Activated T-cell treated with anti-CD3 and anti-CD28 coated beads, Interleukin-2, amount 50 U/mL, for 72 hours (primary cell): ENCODE measurements around the gene ABCB10. TPM values are rescaled to one million over a fixed set of nuclear protein-coding genes. Genes with fewer than 3 reads are reported as not detected.

Experiments used
- ATAC-seq, 2 donors: fragments of 150-1000 bp; cut with Tn5 transposase; replicated peaks in 1 of 2; 2 replicates each; pipeline ENCODE4 v1.10.0; 2021; ENCODE audit warnings: moderate library complexity in 2 of 2, mild to moderate bottlenecking in 1 of 2
- DNase-seq, 2 donors: peaks; one replicate each; pipeline ENCODE4 v3.0.0; 2021 to 2022; ENCODE audit warnings: mixed read lengths in 1 of 2
- H3K27ac Mint-ChIP-seq: one replicate; pipeline ENCODE4 v1.8.0; 2022; ENCODE audit warnings: mild to moderate bottlenecking, moderate library complexity, mixed read lengths
- H3K27me3 Mint-ChIP-seq: one replicate; pipeline ENCODE4 v1.8.0; 2022; ENCODE audit warnings: low read depth, mixed read lengths
- H3K36me3 Mint-ChIP-seq, 2 donors: one replicate each; pipeline ENCODE4 v1.8.0; 2022; ENCODE audit warnings: mixed read lengths in 2 of 2, mild to moderate bottlenecking in 1 of 2; ENCODE audit not compliant: insufficient read depth in 2 of 2
- H3K4me1 Mint-ChIP-seq: one replicate; pipeline ENCODE4 v1.8.0; 2022; ENCODE audit warnings: low read depth, mixed read lengths
- H3K4me3 Mint-ChIP-seq, 2 donors: one replicate each; pipeline ENCODE4 v1.8.0; 2022; ENCODE audit warnings: mild to moderate bottlenecking in 2 of 2, mixed read lengths in 2 of 2, moderate library complexity in 2 of 2
- H3K9me3 Mint-ChIP-seq, 2 donors: one replicate each; pipeline ENCODE4 v1.8.0; 2022; ENCODE audit warnings: mixed read lengths in 2 of 2
- total RNA-seq, 2 donors: library from RNA; stranded (reverse); gene quantifications; one replicate each; pipeline ENCODE4 v1.2.3, GENCODE V29; 2022

ABCB10 gene
- total RNA-seq, 2 donors from 2014 or later: 25.7 to 32.0 TPM

- Mint-ChIP-seq H3K27ac (no peak overlapping the region), H3K4me1 (no peaks in the 10 kb centered on the region), H3K27me3 (no peaks in the 10 kb centered on the region), H3K4me3 (no peak overlapping the region), H3K36me3 (no peaks in the 10 kb centered on the region), H3K9me3 (no peaks in the 10 kb centered on the region)
- DNase-seq (no peak), ATAC-seq (no peak)
Observed at GRCh38 chr1:229582715-229583114, 24.2 kb upstream of the ABCB10 start.

GRCh38 chr1:229582011-229582694, 23.6 kb upstream of the ABCB10 start:
- DNase-seq (no peak), ATAC-seq (no peak)
- no peak overlapping the region for H3K4me3 Mint-ChIP-seq
- H3K36me3 Mint-ChIP-seq: no peaks in the 10 kb centered on the region
- H3K4me1 Mint-ChIP-seq: no peaks in the 10 kb centered on the region
- H3K27me3 Mint-ChIP-seq: no peaks in the 10 kb centered on the region
- no peaks in the 10 kb centered on the region for H3K9me3 Mint-ChIP-seq
- no peak overlapping the region for H3K27ac Mint-ChIP-seq

GRCh38 chr1:229581485-229581884, 23.0 kb upstream of the ABCB10 start:
- no peak overlapping the region for H3K27ac Mint-ChIP-seq
- H3K36me3 Mint-ChIP-seq: no peaks in the 10 kb centered on the region
- H3K27me3 Mint-ChIP-seq: no peaks in the 10 kb centered on the region
- no peaks in the 10 kb centered on the region for H3K9me3 Mint-ChIP-seq
- H3K4me3 Mint-ChIP-seq: no peak overlapping the region
- no peaks in the 10 kb centered on the region for H3K4me1 Mint-ChIP-seq
- DNase-seq: no peak
- no peak for ATAC-seq

- H3K36me3 Mint-ChIP-seq: no peaks in the 10 kb centered on the region
- H3K27me3 Mint-ChIP-seq: no peaks in the 10 kb centered on the region
- no peak overlapping the region for H3K27ac Mint-ChIP-seq
- H3K9me3 Mint-ChIP-seq: no peaks in the 10 kb centered on the region
- H3K4me3 Mint-ChIP-seq: no peak overlapping the region
- no peaks in the 10 kb centered on the region for H3K4me1 Mint-ChIP-seq
- ATAC-seq (no peak), DNase-seq (no peak)
Observed at GRCh38 chr1:229579059-229579673, 20.7 kb upstream of the ABCB10 start.

GRCh38 chr1:229578168-229579058, 19.9 kb upstream of the ABCB10 start:
- H3K4me3 Mint-ChIP-seq: no peak overlapping the region
- no peaks in the 10 kb centered on the region for H3K4me1 Mint-ChIP-seq
- H3K36me3 Mint-ChIP-seq: no peaks in the 10 kb centered on the region
- H3K27ac Mint-ChIP-seq: peak overlapping the region; percentile 8
- H3K27me3 Mint-ChIP-seq: no peaks in the 10 kb centered on the region
- DNase-seq (no peak), ATAC-seq (no peak)
- H3K9me3 Mint-ChIP-seq: no peaks in the 10 kb centered on the region

GRCh38 chr1:229574679-229575442, 16.4 kb upstream of the ABCB10 start:
- H3K36me3 Mint-ChIP-seq: no peaks in the 10 kb centered on the region

GRCh38 chr1:229572286-229572685, 13.8 kb upstream of the ABCB10 start:
- no peak overlapping the region for H3K27ac Mint-ChIP-seq
- H3K4me3 Mint-ChIP-seq: no peak overlapping the region
- H3K4me1 Mint-ChIP-seq: no peaks in the 10 kb centered on the region
- H3K36me3 Mint-ChIP-seq: no peaks in the 10 kb centered on the region
- ATAC-seq: peak in 1 of 2 donors; percentile 60
- H3K9me3 Mint-ChIP-seq: no peaks in the 10 kb centered on the region
- no peak for DNase-seq
- H3K27me3 Mint-ChIP-seq: no peaks in the 10 kb centered on the region

More at GRCh38 chr1:229574679-229575442, 16.4 kb upstream of the ABCB10 start:
- H3K4me3 Mint-ChIP-seq: no peak overlapping the region
- no peak for ATAC-seq
- DNase-seq: no peak
- H3K9me3 Mint-ChIP-seq: no peaks in the 10 kb centered on the region
- no peaks in the 10 kb centered on the region for H3K4me1 Mint-ChIP-seq
- H3K27me3 Mint-ChIP-seq: no peaks in the 10 kb centered on the region
- no peak overlapping the region for H3K27ac Mint-ChIP-seq

GRCh38 chr1:229570891-229571516, 12.5 kb upstream of the ABCB10 start:
- DNase-seq (no peak), ATAC-seq (no peak)
- no peaks in the 10 kb centered on the region for H3K4me1 Mint-ChIP-seq
- no peak overlapping the region for H3K4me3 Mint-ChIP-seq
- no peaks in the 10 kb centered on the region for H3K9me3 Mint-ChIP-seq
- H3K27ac Mint-ChIP-seq: no peak overlapping the region
- no peaks in the 10 kb centered on the region for H3K36me3 Mint-ChIP-seq
- H3K27me3 Mint-ChIP-seq: no peaks in the 10 kb centered on the region

- ATAC-seq: no peak
- no peaks in the 10 kb centered on the region for H3K36me3 Mint-ChIP-seq
- H3K4me1 Mint-ChIP-seq: no peaks in the 10 kb centered on the region
- no peak overlapping the region for H3K4me3 Mint-ChIP-seq
- DNase-seq: no peak
- H3K9me3 Mint-ChIP-seq: no peaks in the 10 kb centered on the region
- H3K27me3 Mint-ChIP-seq: no peaks in the 10 kb centered on the region
- H3K27ac Mint-ChIP-seq: no peak overlapping the region
Observed at GRCh38 chr1:229570305-229570704, 11.8 kb upstream of the ABCB10 start.

GRCh38 chr1:229567109-229567868, 8.8 kb upstream of the ABCB10 start:
- no peak overlapping the region for H3K27ac Mint-ChIP-seq
- H3K9me3 Mint-ChIP-seq: no peaks in the 10 kb centered on the region
- no peaks in the 10 kb centered on the region for H3K36me3 Mint-ChIP-seq
- no peaks in the 10 kb centered on the region for H3K4me1 Mint-ChIP-seq
- no peak overlapping the region for H3K4me3 Mint-ChIP-seq
- DNase-seq: no peak
- H3K27me3 Mint-ChIP-seq: no peaks in the 10 kb centered on the region
- no peak for ATAC-seq

GRCh38 chr1:229563701-229564100, 5.2 kb upstream of the ABCB10 start:
- Mint-ChIP-seq H3K4me3 (no peak overlapping the region), H3K27me3 (no peaks in the 10 kb centered on the region), H3K9me3 (no peaks in the 10 kb centered on the region), H3K4me1 (peaks cover 13% of the 10 kb centered on the region), H3K36me3 (no peaks in the 10 kb centered on the region), H3K27ac (no peak overlapping the region)
- DNase-seq: no peak
- ATAC-seq: no peak

- Mint-ChIP-seq H3K4me3 (no peak overlapping the region), H3K4me1 (peaks cover 13% of the 10 kb centered on the region), H3K27ac (no peak overlapping the region), H3K27me3 (no peaks in the 10 kb centered on the region), H3K9me3 (no peaks in the 10 kb centered on the region), H3K36me3 (no peaks in the 10 kb centered on the region)
- ATAC-seq (no peak), DNase-seq (no peak)
Observed at GRCh38 chr1:229563241-229563640, 4.7 kb upstream of the ABCB10 start.
